Cardiac muscle cell (in vitro differentiated cells and primary cell): Measurements from ENCODE around the gene OAF. TPM values are rescaled to one million over a fixed set of nuclear protein-coding genes. Genes with fewer than 3 reads are reported as not detected.

Experiments
- DNase-seq, 2 donors: peaks; one replicate each; pipeline versions ENCODE4 v3.0.0 to v3.0.0-alpha.2; 2010 to 2017; ENCODE audit warnings: low read depth in 1 of 2, low spot score in 1 of 2
- H3K27ac ChIP-seq: fragments of 200-600 bp; sonication (generic); 2 replicates; pipeline ENCODE4 v1.5.1; 2016
- H3K27me3 ChIP-seq: fragments of 200-600 bp; sonication (generic); 2 replicates; pipeline ENCODE4 v1.6.0; 2016; ENCODE audit warnings: control low read depth
- H3K36me3 ChIP-seq: fragments of 200-600 bp; sonication (generic); 2 replicates; pipeline ENCODE4 v1.5.1; 2016; ENCODE audit warnings: control low read depth
- H3K4me1 ChIP-seq: fragments of 200-600 bp; sonication (generic); 2 replicates; pipeline ENCODE4 v1.8.1; 2017; ENCODE audit warnings: low read depth, mild to moderate bottlenecking, mixed run types
- H3K4me3 ChIP-seq: fragments of 200-600 bp; sonication (generic); 2 replicates; pipeline ENCODE4 v1.5.1; 2016; ENCODE audit warnings: mild to moderate bottlenecking
- H3K9me3 ChIP-seq: fragments of 200-600 bp; sonication (generic); 2 replicates; pipeline ENCODE4 v1.5.1; 2017; ENCODE audit warnings: low read depth, mild to moderate bottlenecking, control low read depth
- polyA plus RNA-seq: library from polyadenylated mRNA; unstranded; fragments of >200 nt; fragmentation: Nextera tagmentation; extraction: Ambion mirVana; gene quantifications from 2 replicates; pipeline ENCODE4 v1.2.1, GENCODE V29; 2016
- total RNA-seq: library from RNA; depleted of rRNA; stranded (reverse); fragments of >200 nt; gene quantifications from 2 replicates; pipeline ENCODE4 v1.2.3, GENCODE V29; 2016
- TF ChIP-seq, protein P1 (sequence below): IDR thresholded peaks from 2 replicates; pipeline ENCODE4 v1.5.1; 2012; ENCODE audit warnings: low read depth, mild to moderate bottlenecking, low read length

OAF gene
- total and polyA plus RNA-seq, 2 experiments from 2014 or later: 11.3 to 12.0 TPM

DNA sequence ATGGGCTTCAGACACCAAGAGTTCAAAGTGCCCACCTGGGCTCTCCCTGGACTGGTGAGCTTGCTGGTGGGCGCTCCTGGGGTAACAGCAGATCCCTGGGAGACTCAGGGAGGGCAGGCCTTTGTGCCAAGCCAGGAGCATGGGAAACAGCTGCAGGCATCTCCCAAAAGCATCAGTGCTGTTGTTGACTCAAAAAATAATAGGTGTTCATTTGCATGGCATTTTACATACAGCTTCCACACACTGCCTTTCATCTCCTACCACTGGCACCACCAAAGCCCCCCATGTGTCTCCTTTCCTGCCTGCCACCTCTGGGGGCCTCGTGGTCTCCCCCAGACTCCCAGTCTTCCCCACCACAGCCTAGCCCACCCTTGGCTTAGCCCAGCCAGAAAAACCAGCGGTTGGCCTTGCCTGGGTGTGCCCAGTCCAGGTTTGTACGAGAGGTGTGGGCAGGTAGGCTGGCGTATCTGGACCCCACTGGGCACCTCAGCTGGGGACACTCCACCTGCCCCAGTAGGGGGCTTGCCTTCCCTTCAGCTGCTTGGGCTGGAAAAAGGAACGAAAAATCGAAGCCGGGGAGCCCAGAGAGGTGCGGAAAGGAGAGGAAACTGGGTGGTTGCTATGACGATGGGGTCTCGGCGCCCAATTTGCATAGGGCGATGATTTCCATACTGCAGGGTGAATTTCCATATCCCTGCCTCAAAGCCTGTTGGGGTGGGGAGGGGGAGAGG, 44.1 kb downstream of the OAF start:
- no peak overlapping the region for H3K4me3 ChIP-seq
- peaks cover 7% of the 10 kb centered on the region for H3K4me1 ChIP-seq
- H3K27me3 ChIP-seq: peaks cover 38% of the 10 kb centered on the region
- H3K36me3 ChIP-seq: no peaks in the 10 kb centered on the region
- no peak for DNase-seq
- no peak overlapping the region for H3K27ac ChIP-seq
- H3K9me3 ChIP-seq: no peaks in the 10 kb centered on the region
- TF ChIP-seq, protein P1, sequence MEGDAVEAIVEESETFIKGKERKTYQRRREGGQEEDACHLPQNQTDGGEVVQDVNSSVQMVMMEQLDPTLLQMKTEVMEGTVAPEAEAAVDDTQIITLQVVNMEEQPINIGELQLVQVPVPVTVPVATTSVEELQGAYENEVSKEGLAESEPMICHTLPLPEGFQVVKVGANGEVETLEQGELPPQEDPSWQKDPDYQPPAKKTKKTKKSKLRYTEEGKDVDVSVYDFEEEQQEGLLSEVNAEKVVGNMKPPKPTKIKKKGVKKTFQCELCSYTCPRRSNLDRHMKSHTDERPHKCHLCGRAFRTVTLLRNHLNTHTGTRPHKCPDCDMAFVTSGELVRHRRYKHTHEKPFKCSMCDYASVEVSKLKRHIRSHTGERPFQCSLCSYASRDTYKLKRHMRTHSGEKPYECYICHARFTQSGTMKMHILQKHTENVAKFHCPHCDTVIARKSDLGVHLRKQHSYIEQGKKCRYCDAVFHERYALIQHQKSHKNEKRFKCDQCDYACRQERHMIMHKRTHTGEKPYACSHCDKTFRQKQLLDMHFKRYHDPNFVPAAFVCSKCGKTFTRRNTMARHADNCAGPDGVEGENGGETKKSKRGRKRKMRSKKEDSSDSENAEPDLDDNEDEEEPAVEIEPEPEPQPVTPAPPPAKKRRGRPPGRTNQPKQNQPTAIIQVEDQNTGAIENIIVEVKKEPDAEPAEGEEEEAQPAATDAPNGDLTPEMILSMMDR: no peak

DNA sequence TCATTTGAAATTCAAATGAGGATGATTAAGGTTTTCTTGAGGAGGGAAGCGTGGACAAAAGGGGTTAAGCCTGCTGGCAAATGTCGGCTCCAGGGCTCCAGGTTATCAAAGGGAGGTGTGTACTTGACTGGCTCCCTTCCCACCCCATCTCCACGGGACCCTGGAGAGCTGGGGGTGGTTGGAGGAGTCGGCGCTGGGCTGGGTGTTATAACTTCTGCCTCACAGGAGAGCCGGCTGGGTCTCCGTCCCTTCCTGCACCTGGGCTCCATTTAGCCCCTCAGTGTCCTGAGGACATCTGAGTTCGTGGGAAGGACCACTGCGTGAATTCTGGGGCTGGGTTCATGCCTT, 44.7 kb downstream of the OAF start:
- Histone ChIP-seq H3K9me3 (no peaks in the 10 kb centered on the region), H3K4me1 (peaks cover 7% of the 10 kb centered on the region), H3K27me3 (peaks cover 38% of the 10 kb centered on the region), H3K4me3 (no peak overlapping the region), H3K27ac (no peak overlapping the region), H3K36me3 (no peaks in the 10 kb centered on the region)
- no peak for DNase-seq
- TF ChIP-seq, protein P1: no peak

DNA sequence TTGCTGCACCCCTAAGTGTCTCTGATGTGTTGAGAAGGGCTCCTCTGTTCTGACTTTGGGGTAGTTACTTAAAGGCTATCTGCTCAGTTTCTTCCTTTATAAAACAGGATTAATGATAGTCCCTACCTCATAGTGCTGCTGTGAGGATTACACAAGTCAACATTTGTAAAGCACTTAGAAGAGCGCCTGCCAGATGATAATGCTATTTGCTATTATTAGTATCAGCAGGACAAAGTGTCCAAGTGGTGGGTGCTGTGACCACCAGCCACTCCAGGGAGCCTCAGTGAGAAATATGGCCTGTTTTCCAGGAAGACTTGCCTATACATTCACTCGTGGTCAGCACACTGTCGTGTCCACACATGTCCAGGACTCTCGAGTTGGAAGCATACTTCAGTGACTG, 45.3 kb downstream of the OAF start:
- Histone ChIP-seq H3K27ac (no peak overlapping the region), H3K4me3 (no peak overlapping the region)

DNA sequence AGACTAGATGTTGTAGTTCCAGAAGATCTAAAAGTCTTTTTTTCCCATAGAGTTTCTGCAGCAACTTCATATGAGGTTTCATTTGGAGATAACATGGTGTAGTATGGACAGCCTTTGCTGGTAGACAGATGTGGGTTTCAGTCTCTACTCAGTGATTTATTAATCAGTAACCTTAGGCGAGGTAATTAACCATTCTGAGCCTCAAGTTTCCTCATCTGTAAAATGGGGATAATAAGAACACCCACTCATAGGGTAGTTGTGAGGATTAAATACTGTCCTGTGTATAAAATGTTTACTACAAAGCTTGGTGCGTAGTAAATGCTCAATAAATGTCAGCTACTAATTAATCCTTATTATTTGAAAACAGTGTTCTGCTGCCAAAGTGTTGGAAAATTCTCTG, 45.9 kb downstream of the OAF start:
- Histone ChIP-seq H3K27me3 (peaks cover 38% of the 10 kb centered on the region), H3K4me1 (peaks cover 7% of the 10 kb centered on the region), H3K36me3 (no peaks in the 10 kb centered on the region), H3K9me3 (no peaks in the 10 kb centered on the region), H3K27ac (no peak overlapping the region), H3K4me3 (no peak overlapping the region)
- TF ChIP-seq, protein P1: no peak
- DNase-seq: no peak

More for the DNA sequence above, 45.3 kb downstream of the OAF start:
- Histone ChIP-seq H3K27me3 (peaks cover 38% of the 10 kb centered on the region), H3K4me1 (peaks cover 7% of the 10 kb centered on the region), H3K9me3 (no peaks in the 10 kb centered on the region), H3K36me3 (no peaks in the 10 kb centered on the region)
- no peak for DNase-seq
- TF ChIP-seq, protein P1: no peak

DNA sequence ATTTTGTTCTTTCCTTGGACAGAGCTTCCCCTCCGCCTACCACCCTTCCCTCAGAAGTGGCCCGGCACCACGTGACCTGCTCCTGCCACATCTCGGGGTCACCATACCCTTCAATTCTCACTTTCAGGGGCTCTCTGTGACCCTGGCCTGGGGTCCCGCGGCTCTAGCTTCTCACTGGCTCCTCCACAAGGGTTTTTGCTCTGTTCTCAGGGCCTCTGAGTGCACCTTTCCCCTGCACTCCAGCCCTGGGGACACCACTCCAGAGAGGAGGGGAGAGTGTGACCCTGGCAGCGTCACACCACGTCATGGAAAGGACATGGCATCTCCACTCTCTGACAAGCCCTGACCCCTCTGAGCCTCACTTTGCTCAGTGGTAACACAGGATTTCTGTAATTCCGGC, 46.5 kb downstream of the OAF start:
- Histone ChIP-seq H3K27me3 (peaks cover 38% of the 10 kb centered on the region), H3K27ac (no peak overlapping the region), H3K9me3 (no peaks in the 10 kb centered on the region), H3K4me1 (peaks cover 7% of the 10 kb centered on the region), H3K4me3 (no peak overlapping the region), H3K36me3 (no peaks in the 10 kb centered on the region)
- DNase-seq: no peak
- TF ChIP-seq, protein P1: no peak

DNA sequence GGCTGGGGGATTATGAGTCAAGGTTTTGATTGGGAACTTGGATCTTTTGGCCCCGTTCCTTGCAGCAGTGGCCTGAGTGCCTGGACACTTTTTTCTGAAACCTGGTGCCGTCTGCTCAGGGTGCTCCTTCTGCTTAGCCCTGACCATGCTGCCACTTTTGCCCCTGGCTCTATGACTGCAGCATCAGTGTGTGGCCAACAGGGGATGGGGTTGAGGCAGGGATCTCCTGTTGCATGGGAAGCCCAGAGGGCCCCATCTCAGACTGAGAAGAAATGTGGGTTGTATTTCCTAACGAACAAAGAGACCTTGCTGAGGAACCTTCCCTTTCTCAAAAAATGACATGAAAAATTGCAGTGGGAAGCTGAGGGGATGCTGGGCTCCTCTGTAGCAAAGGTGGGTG, 47.8 kb downstream of the OAF start:
- no peaks in the 10 kb centered on the region for H3K9me3 ChIP-seq
- TF ChIP-seq, protein P1: no peak
- H3K27me3 ChIP-seq: peaks cover 38% of the 10 kb centered on the region
- no peak overlapping the region for H3K27ac ChIP-seq
- peaks cover 7% of the 10 kb centered on the region for H3K4me1 ChIP-seq
- H3K36me3 ChIP-seq: no peaks in the 10 kb centered on the region
- H3K4me3 ChIP-seq: no peak overlapping the region
- DNase-seq: no peak
